Lung (tissue), 12 donors: ENCODE results near the gene C1orf116. TPM values are rescaled to one million over a fixed set of nuclear protein-coding genes. Genes with fewer than 3 reads are reported as not detected.

ENCODE experiments used
- ATAC-seq: fragments of 200-7000 bp; cut with Tn5 transposase; one replicate; pipeline ENCODE4 v1.9.1; 2020; ENCODE audit warnings: moderate number of reproducible peaks; ENCODE audit not compliant: insufficient read depth, low FRiP score
- DNase-seq, 3 donors: peaks; one replicate each; pipeline ENCODE4 v3.0.0-alpha.2; 2013 to 2017
- H3K27ac ChIP-seq, 2 donors: one replicate each; pipeline ENCODE4 v1.5.1; 2013; ENCODE audit warnings: mild to moderate bottlenecking in 2 of 2, moderate library complexity in 2 of 2, control low read depth in 1 of 2, inconsistent platforms in 1 of 2, low read depth in 1 of 2, low read length in 1 of 2
- H3K27me3 ChIP-seq, 3 donors: one replicate each; pipeline ENCODE4 v1.5.1; 2013; ENCODE audit warnings: low read length in 2 of 3; ENCODE audit not compliant: control insufficient read depth in 3 of 3, insufficient read depth in 3 of 3
- H3K36me3 ChIP-seq, 4 donors: one replicate each; pipeline ENCODE4 v1.5.1; 2013; ENCODE audit warnings: low read length in 4 of 4, mild to moderate bottlenecking in 1 of 4, moderate library complexity in 1 of 4; ENCODE audit not compliant: control insufficient read depth in 4 of 4, insufficient read depth in 4 of 4
- H3K4me1 ChIP-seq, 5 donors: one replicate each; pipeline ENCODE4 v1.5.1; 2013; ENCODE audit warnings: low read length in 5 of 5, mild to moderate bottlenecking in 2 of 5, moderate library complexity in 1 of 5; ENCODE audit not compliant: control insufficient read depth in 5 of 5, insufficient read depth in 5 of 5
- H3K4me3 ChIP-seq: one replicate; pipeline ENCODE4 v1.5.1; 2013; ENCODE audit warnings: mild to moderate bottlenecking, control low read depth, moderate library complexity
- H3K9ac ChIP-seq, 2 donors: one replicate each; pipeline ENCODE4 v1.5.1; 2013; ENCODE audit warnings: low read length in 2 of 2, control low read depth in 1 of 2; ENCODE audit not compliant: insufficient read depth in 1 of 2
- H3K9me3 ChIP-seq, 4 donors: one replicate each; pipeline ENCODE4 v1.5.1; 2013; ENCODE audit warnings: low read length in 3 of 4, mild to moderate bottlenecking in 1 of 4, moderate library complexity in 1 of 4; ENCODE audit not compliant: control insufficient read depth in 4 of 4, insufficient read depth in 3 of 4
- CTCF ChIP-seq: IDR thresholded peaks from 2 replicates; pipeline ENCODE4 v1.5.1; 2012; ENCODE audit warnings: mild to moderate bottlenecking; ENCODE audit errors: control extremely low read depth, extremely low read depth
- WGBS, 2 donors: extraction: QIAGEN DNeasy Blood & Tissue Kit; methylation state at CpG; one replicate each; pipeline ENCODE4 v1.1.7; 2013; 5-methylcytosine and 5-hydroxymethylcytosine counted together
- polyA plus RNA-seq, 2 donors: library from polyadenylated mRNA; stranded (reverse); fragments of 200-250 nt; gene quantifications; one replicate each; pipeline ENCODE4 v1.2.1, GENCODE V29; 2013
- total RNA-seq, 2 donors: library from RNA; depleted of rRNA in 1 of 2; stranded (reverse); fragments of >200 nt in 1 of 2; gene quantifications; one replicate each; pipeline ENCODE4 v1.2.1, GENCODE V29; 2014 to 2021
- donor health status: control.
- donor health status: control.
- donor health status: Bipolar disorder and iron deficiency.
- donor health status: healthy.
- donor health status: DM: yes; HTN: yes; CAD: no.

The C1orf116 gene
- total and polyA plus RNA-seq, 4 donors, result 27.7 to 130 (median 91.6) TPM

GRCh38 chr1:206982216-206982615 is 50.3 kb downstream of the C1orf116 start:
- Histone ChIP-seq H3K4me1 (peaks cover 0 to 3% (median 0%) of the 10 kb centered on the region in 5 donors), H3K27me3 (no peaks in the 10 kb centered on the region), H3K36me3 (no peaks in the 10 kb centered on the region), H3K9me3 (no peaks in the 10 kb centered on the region), H3K27ac (no peak overlapping the region), H3K9ac (no peak overlapping the region), H3K4me3 (no peak overlapping the region)
- ATAC-seq (peak; percentile 71), DNase-seq (peak; percentile 52 to 59 (median 53))
- WGBS, 2 donors, result 29 to 33% methylated on average over 4 of the region's 4 CpGs
- TF ChIP-seq CTCF, result peak; percentile 65

- WGBS, 2 donors, result 78 to 90% methylated on average over 3 of the region's 3 CpGs
- H3K4me3 ChIP-seq, result no peak overlapping the region
- H3K9ac ChIP-seq, result no peak overlapping the region
Measured at GRCh38 chr1:206979379-206980043, 53.0 kb downstream of the C1orf116 start.

GRCh38 chr1:206978259-206978658 is 54.3 kb downstream of the C1orf116 start:
- Histone ChIP-seq H3K27ac (no peak overlapping the region), H3K27me3 (no peaks in the 10 kb centered on the region), H3K9ac (no peak overlapping the region), H3K36me3 (no peaks in the 10 kb centered on the region), H3K4me3 (no peak overlapping the region), H3K9me3 (no peaks in the 10 kb centered on the region), H3K4me1 (no peaks in the 10 kb centered on the region)
- no peak for TF ChIP-seq CTCF
- ATAC-seq (no peak), DNase-seq (no peak)
- 65 to 77% methylated on average over 7 of the region's 7 CpGs for WGBS, 2 donors

More at GRCh38 chr1:206979379-206980043, 53.0 kb downstream of the C1orf116 start:
- no peaks in the 10 kb centered on the region for H3K4me1 ChIP-seq
- H3K9me3 ChIP-seq, result no peaks in the 10 kb centered on the region
- no peaks in the 10 kb centered on the region for H3K27me3 ChIP-seq
- ATAC-seq, result peak; percentile 31
- TF ChIP-seq CTCF, result peak; percentile 26
- no peak overlapping the region for H3K27ac ChIP-seq
- H3K36me3 ChIP-seq, result no peaks in the 10 kb centered on the region
- peak in 1 of 3 donors; percentile 16 for DNase-seq

GRCh38 chr1:206975306-206975705 is 57.2 kb downstream of the C1orf116 start:
- Histone ChIP-seq H3K27me3 (no peaks in the 10 kb centered on the region), H3K36me3 (no peaks in the 10 kb centered on the region), H3K4me3 (no peak overlapping the region), H3K27ac (no peak overlapping the region), H3K4me1 (no peaks in the 10 kb centered on the region), H3K9ac (no peak overlapping the region), H3K9me3 (no peaks in the 10 kb centered on the region)
- 92 to 93% methylated on average over 1 of the region's 1 CpG for WGBS, 2 donors
- no peak for DNase-seq
- no peak for TF ChIP-seq CTCF
- no peak for ATAC-seq
